ENCODE data around the gene KCNE3. TPM values are rescaled to one million over a fixed set of nuclear protein-coding genes. Genes with fewer than 3 reads are reported as not detected.

The KCNE3 gene
- total RNA-seq, 4 donors from 2014 or later = 0.72 to 8.4 (median 3.5) TPM

- peak overlapping the region in 3 of 4 donors; percentile 65 to 80 (median 71) for H3K27ac ChIP-seq
- TF ChIP-seq CTCF (IDR thresholded peaks at IDR 0.05) (no peak), POLR2A (IDR thresholded peaks at IDR 0.05) (no peak)
- H3K9me3 ChIP-seq = peaks cover 0 to 12% (median 8%) of the 10 kb centered on the region in 3 donors
- WGBS, 2 donors = 78 to 94% methylated on average over 1 of the region's 1 CpG
- intact Hi-C loops (cut with DNase I) = no loop called here
- H3K4me3 ChIP-seq = no peak overlapping the region
- H3K36me3 ChIP-seq = no peaks in the 10 kb centered on the region
- no peaks in the 10 kb centered on the region for H3K27me3 ChIP-seq
- H3K4me1 ChIP-seq = peaks cover 0 to 10% (median 5%) of the 10 kb centered on the region in 3 donors
- DNase-seq = no peak
Measured at GRCh38 chr11:74504100-74504691, 36.8 kb upstream of the KCNE3 start.

- H3K9me3 ChIP-seq = no peaks in the 10 kb centered on the region
- no peaks in the 10 kb centered on the region for H3K27me3 ChIP-seq
- peaks cover 0 to 18% (median 0%) of the 10 kb centered on the region in 3 donors for H3K36me3 ChIP-seq
- no peak for DNase-seq
- H3K4me3 ChIP-seq = no peak overlapping the region
- no peak overlapping the region for H3K27ac ChIP-seq
- H3K4me1 ChIP-seq = peaks cover 0 to 19% (median 11%) of the 10 kb centered on the region in 3 donors
- no peak for TF ChIP-seq POLR2A (IDR thresholded peaks at IDR 0.05)
- intact Hi-C loops (cut with DNase I) = no loop called here
- 75 to 89% methylated on average over 1 of the region's 1 CpG for WGBS, 2 donors
Measured at GRCh38 chr11:74494916-74495315, 27.6 kb upstream of the KCNE3 start.

- Histone ChIP-seq H3K9me3 (no peaks in the 10 kb centered on the region), H3K4me1 (peaks cover 0 to 19% (median 11%) of the 10 kb centered on the region in 3 donors), H3K36me3 (peaks cover 0 to 18% (median 0%) of the 10 kb centered on the region in 3 donors), H3K27me3 (no peaks in the 10 kb centered on the region), H3K4me3 (peak overlapping the region; percentile 70 to 99 (median 82)), H3K27ac (peak overlapping the region; percentile 91 to 100 (median 98))
- 5 to 17% methylated on average over 10 to 11 of the region's 14 CpGs for WGBS, 2 donors
- intact Hi-C loops (cut with DNase I) = no loop called here
- TF ChIP-seq POLR2A (IDR thresholded peaks at IDR 0.05) (no peak), CTCF (IDR thresholded peaks at IDR 0.05) (no peak)
- no peak for DNase-seq
Measured at GRCh38 chr11:74493791-74494630, 26.7 kb upstream of the KCNE3 start.

- H3K27ac ChIP-seq = peak within 1 kb of the TSS; percentile 91 to 100 (median 98)
- H3K4me1 ChIP-seq = peaks cover 0 to 19% (median 11%) of the 10 kb centered on the region in 3 donors
- peak within 1 kb of the TSS; percentile 70 to 99 (median 82) for H3K4me3 ChIP-seq
- intact Hi-C loops (cut with DNase I) = no loop called here
- peak in 3 of 6 experiments; percentile 5 to 11 (median 9) for TF ChIP-seq CTCF (IDR thresholded peaks at IDR 0.05)
- TF ChIP-seq POLR2A (IDR thresholded peaks at IDR 0.05) = peak in 3 of 4 donors; percentile 63 to 88 (median 83)
- no peaks in the 10 kb centered on the region for H3K27me3 ChIP-seq
- peak; percentile 92 for DNase-seq
- H3K36me3 ChIP-seq = peaks cover 0 to 18% (median 0%) of the 10 kb centered on the region in 3 donors
- H3K9me3 ChIP-seq = no peaks in the 10 kb centered on the region
- 0% methylated on average over 3 to 23 of the region's 94 CpGs for WGBS, 2 donors
Measured at GRCh38 chr11:74492974-74493790, 25.8 kb upstream of the KCNE3 start, which contains the start of gene LIPT2. Gene LIPT2 (minus strand): TSS chr11:74493724. CDS start chr11:74493703, 21 bp downstream.

GRCh38 chr11:74492084-74492483, 24.7 kb upstream of the KCNE3 start:
- H3K9me3 ChIP-seq = no peaks in the 10 kb centered on the region
- intact Hi-C loops (cut with DNase I) = no loop called here
- peaks cover 0 to 18% (median 0%) of the 10 kb centered on the region in 3 donors for H3K36me3 ChIP-seq
- DNase-seq = no peak
- no peaks in the 10 kb centered on the region for H3K27me3 ChIP-seq
- peaks cover 0 to 19% (median 11%) of the 10 kb centered on the region in 3 donors for H3K4me1 ChIP-seq
- TF ChIP-seq POLR2A (IDR thresholded peaks at IDR 0.05) = no peak
- TF ChIP-seq CTCF (IDR thresholded peaks at IDR 0.05) = no peak
- 93 to 98% methylated on average over 4 to 8 of the region's 11 CpGs for WGBS, 2 donors
- no peak overlapping the region for H3K27ac ChIP-seq
- no peak overlapping the region for H3K4me3 ChIP-seq

All from esophagus squamous epithelium (tissue), 5 donors.